Pulmonary artery endothelial cell (primary cell): Measurements from ENCODE around the gene AOPEP. TPM values are rescaled to one million over a fixed set of nuclear protein-coding genes. Genes with fewer than 3 reads are reported as not detected.

ENCODE experiments used
- DNase-seq: peaks from one replicate; pipeline ENCODE4 v3.0.0-alpha.2; 2011; ENCODE audit warnings: low read depth, low spot score
- total RNA-seq: library from RNA; depleted of rRNA; stranded (reverse); fragments of >200 nt; gene quantifications from 2 replicates; pipeline ENCODE4 v1.2.3, GENCODE V29; 2014

AOPEP gene
- total RNA-seq, 1 donor from 2014 or later = 19.2 TPM

DNA sequence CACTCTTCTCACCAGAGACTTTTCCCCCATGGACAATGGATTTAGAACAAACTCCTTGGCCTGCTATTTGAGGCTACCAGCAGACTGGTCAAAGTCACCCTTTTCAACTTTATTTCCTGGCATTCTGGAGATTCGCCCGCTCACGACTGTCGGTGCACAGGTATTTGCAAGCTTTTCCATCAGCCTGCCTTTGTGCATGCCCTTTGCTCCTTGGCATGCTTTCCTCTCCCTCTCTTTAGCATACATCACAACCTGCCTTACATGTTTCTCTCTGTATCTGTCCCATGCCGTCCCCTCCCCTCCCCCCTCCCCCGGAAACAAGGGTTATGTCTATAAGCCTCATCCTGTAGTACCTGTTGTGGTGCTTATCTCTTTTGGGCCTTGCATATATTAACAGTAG lies 257.1 kb downstream of the AOPEP start:
- DNase-seq = no peak

- DNase-seq = no peak
Measured at GRCh38 chr9:94984891-94985476, 258.5 kb downstream of the AOPEP start.

DNA sequence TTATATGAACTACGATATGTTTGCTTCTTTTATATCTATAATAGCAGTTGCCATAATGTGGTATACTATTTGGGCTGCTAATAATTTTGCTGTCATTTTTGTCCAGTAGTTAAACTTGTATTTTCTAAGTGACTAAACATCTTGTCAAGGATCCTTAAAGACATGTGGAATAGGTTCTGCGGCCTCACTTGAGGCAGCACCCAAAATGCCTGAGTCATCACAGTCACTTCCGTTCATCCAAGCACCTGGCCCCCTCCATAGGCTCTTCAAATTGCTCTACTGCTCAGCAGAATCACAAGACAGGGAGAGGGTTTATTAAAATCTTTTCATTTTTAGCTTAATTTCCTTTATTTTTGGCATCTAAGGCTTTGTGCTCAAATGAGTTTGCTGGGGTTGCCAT lies 259.1 kb downstream of the AOPEP start:
- DNase-seq = no peak

DNA sequence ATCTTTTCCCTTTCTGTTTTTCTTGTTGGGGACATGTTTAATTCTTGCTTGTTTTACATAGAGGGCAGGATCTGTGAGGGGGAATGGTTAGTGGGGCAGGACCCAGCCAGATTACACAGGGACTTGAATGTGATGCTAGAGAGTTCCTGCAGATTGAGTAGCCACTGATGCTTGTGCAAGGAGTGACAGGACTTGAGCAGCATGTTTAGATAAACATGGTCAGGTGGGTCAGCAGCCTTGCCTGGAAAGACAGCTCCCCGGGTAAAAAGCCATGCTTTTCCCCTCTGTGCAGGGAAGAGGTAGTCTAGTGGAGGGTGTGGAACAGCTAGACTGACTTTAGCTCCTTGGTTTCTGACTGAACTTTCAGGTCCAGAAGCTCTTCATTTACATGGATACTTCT lies 261.2 kb downstream of the AOPEP start:
- DNase-seq = no peak

GRCh38 chr9:94990897-94991561 lies 264.5 kb downstream of the AOPEP start:
- no peak for DNase-seq

- no peak for DNase-seq
Measured at GRCh38 chr9:94991961-94992907, 265.7 kb downstream of the AOPEP start.

DNA sequence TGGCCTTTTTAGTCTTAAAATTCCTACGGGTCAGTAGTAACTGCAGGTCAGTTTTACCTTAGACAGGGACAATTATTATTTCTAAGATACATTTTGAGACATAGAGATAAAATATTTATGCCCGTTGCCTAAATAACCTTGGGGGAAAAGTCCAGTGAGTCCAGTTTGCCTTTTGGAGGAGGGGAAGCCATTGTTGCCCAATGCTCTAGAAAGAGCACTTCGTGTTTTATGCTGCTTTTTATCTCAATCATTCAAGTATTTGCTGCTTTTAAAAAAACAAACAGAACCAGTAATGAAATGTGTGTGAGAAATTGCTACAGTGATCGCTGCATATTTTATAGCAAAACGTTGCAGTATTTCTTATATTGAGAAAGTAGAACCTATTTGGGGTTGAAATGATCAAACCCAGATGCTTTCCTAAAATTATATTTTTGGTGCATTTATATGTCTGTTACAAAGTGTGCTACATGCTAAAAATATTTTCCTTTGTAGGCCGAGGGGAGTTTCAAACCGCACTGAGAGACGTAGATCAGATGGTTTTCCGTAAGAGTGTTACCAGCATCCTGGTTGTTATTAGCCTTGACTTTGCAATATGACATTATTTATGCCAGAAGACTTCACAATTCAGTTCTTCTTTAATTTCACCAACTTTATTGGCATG lies 266.8 kb downstream of the AOPEP start:
- DNase-seq = no peak

DNA sequence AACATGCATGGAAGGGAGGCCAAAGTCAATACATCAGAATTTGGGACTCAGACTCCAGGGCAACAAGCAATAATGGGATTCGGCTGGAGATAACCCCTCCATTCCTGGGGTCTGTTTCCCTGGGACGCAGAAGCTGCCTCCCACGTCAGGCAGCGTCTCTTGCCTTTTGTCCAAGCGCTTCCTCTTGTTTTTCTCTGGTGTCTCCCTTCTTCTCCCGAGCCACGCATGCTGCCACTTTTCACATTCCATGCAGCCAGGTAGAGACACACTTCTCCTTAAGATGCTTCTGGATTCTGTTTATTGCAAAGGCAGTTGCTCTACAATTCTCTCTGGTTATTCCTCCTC lies 267.3 kb downstream of the AOPEP start:
- DNase-seq = no peak

DNA sequence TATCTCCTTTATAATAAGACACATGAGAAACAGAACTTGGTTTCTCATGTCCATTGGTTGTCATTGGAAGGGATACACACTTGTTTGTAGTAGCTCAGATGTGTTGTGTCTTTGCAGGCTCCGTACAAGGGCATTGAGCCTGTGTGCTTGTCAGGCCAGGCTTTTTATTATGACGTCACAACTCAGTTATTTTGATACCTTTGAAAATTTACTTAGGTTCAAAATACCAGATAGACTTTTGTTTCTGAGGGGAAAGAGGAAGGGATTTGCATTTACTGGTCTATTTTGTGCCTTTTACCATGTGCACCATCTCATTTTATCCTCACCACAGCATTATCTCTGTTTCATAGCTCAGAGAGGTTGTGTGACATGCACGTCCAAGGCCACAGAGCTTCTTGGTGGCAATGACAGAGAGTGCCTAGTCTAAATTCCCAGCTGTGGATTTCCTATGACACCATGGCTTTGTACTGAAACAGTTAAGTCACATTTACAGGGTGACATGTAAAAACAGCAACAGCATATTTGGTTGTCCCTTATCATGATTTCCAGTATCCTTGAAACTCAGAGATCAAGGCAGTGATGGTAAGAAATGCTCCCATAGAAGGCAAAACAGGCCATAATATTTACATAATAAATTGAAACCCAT lies 268.7 kb downstream of the AOPEP start:
- DNase-seq = no peak

- DNase-seq = peak; percentile 44
Measured at GRCh38 chr9:94996641-94997040, 270.1 kb downstream of the AOPEP start.

GRCh38 chr9:94997727-94998126 lies 271.2 kb downstream of the AOPEP start:
- DNase-seq = no peak

- no peak for DNase-seq
Measured at GRCh38 chr9:94999832-95000231, 273.3 kb downstream of the AOPEP start.

- no peak for DNase-seq
Measured at GRCh38 chr9:95000821-95001220, 274.3 kb downstream of the AOPEP start.

DNA sequence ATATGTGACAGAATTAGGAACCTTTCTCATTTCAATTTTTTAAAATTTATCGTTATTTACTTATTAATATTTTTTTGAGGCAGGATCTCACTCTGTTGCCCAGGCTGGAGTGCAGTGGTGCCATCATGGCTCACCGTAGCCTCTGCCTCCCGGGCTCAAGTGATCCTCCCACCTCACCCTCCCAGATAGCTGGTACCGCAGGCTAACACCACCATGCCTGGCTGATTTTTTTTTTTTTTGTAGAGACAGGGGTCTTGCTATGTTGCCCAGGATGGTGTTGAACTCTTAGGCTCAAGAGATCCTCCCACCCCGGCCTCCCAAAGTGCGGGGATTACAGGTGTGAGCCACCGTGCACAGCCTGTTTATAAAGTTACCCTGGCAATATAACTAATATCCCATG lies 275.2 kb downstream of the AOPEP start:
- no peak for DNase-seq

- DNase-seq = no peak
Measured at GRCh38 chr9:95003689-95004410, 277.4 kb downstream of the AOPEP start.

DNA sequence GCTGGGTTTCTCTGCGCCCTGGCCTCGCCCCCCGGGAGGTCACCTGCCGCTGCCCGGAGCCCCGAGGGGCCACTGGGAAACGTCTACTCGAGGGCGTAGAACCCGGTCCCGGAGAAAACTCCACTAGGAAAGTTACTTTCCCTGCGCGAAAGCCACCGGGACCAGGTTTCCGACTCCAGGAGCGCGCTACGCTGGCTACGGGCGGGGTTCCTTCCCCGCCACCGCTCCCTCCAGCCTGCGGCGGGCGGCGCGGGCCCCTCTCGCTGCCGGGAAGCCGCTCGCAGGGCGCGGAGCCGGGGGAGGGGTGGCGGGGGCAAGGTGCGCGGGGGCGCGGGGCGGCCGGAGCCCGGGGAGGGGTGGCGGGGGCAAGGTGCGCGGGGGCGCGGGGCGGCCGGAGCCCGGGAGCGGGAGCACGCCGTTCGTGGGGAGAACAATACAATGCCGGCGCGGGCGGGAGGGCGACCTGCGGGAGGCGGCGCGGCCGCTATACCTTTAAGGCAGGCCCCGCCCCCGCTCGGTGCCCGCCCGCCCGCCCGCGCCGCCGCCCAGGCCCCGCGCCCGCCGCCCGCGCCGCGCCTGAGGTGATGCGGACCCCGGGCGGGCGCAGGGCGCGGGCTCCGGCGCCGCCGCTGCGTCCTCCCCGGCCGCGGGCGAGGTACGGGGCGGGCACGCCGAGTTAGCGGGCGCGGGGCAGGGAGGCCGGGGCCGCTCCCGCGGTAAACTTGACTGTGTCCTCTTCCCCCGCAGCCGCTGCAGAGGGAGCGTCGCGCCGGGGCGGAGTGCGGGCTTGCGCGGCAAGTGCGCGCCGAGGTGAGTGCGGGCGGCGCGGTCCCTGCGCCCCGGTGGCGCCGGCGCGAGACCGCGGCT lies 278.1 kb downstream of the AOPEP start:
- DNase-seq = no peak

- no peak for DNase-seq
Measured at GRCh38 chr9:95005278-95006143, 279.0 kb downstream of the AOPEP start.

GRCh38 chr9:95007226-95007869 lies 280.8 kb downstream of the AOPEP start:
- no peak for DNase-seq
